NCI-H1048 (cell line): ENCODE measurements around the gene AGBL3.
"Not testable (repeated sequence)": the region's sequence is repeated elsewhere in the genome, so short reads cannot be mapped to it uniquely, and the experiment has no call there.

Source experiments
- DNase-seq: peaks from one replicate; lab custom pipeline; 2025; lab: John Stamatoyannopoulos, UW

AGBL3 gene

DNA sequence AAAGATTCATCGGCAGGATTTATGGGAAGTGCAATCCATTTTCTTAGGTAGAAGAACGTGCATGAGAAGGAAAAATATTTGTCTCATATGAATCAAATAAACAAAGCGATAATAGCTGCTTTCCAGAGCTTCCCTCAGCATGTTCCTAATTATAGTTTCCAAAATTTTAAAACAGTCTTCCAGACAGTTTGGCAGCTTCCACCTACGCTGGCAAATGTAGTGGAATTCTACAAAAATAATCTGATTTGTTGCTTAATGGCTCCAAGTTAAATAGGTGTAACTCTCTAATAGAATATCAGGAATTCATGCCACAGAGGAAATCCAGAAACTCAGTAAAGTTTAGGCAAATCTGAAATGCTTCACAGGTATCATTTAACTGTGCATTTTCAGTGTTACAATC, 23.3 kb upstream of the AGBL3 start:
- no peak for DNase-seq

DNA sequence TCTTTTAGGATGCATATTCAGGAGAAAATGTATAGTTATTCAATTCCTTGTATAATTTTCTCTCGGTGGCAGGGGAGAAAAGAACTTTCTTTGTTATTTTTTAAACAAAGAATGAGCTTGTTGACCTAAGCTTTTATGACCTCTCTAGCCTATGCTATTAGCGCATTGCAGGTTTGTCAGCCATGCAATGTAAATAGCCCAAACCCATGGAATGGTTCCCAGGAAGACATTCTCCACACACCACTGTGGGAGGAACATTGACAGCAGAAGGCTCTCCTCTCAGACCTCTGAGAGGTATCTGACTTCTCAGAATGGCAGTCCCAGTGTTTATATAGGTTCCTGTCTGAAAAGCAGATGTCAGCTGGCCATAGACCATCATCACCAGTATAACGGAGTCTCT, 19.6 kb upstream of the AGBL3 start:
- no peak for DNase-seq

DNA sequence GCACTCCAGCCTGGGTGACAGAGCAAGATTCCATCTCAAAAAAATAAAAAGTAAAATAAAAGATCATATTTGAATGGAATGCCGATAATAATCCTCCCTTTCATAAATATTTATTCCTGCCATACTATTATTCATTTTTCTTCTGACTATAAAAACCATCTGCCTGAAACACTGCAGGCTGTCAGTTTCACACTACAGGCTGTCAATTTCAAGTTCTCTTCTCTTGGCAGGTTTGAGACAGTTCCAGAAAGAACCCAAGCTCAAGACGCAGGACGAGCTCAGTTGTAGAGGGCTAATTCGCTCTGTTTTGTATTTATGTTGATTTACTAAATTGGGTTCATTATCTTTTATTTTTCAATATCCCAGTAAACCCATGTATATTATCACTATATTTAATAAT, 18.2 kb upstream of the AGBL3 start:
- no peak for DNase-seq

DNA sequence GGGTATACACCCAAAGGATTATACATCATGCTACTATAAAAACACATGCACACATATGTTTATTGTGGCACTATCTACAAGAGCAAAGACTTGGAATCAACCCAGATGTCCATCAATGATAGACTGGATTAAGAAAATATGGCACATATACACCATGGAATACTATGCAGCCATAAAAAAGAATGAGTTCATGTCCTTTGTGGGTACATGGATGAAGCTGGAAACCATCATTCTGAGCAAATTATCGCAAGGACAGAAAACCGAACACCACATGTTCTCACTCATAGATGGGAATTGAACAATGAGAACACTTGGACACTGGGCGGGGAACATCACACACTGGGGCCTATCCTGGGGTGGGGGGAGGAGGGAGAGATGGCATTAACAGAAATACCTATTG, 4.7 kb upstream of the AGBL3 start:
- not testable (repeated sequence) for DNase-seq

DNA sequence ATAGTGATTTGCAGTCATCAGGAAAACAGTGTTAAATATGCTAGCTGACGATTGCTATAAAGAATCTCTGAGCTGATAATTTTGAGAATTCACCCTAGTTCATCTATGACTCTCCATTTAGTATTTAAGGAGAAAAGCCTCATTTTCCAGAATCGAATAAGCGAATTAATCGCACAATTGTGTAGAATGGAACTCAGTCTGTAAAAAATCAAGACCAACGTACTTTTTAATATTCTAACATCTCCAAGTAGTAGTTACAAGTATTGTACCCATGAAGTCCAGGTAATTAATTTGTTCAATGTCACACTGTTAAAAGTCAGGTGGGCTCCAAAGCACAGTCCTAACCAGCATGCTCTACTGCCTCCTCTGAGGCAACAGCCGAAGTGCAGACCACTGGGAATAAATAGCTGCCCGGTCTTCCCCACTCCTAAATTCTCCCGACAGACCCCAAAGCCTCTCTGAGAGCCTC, 380 bp upstream of the AGBL3 start:
- DNase-seq = no peak

DNA sequence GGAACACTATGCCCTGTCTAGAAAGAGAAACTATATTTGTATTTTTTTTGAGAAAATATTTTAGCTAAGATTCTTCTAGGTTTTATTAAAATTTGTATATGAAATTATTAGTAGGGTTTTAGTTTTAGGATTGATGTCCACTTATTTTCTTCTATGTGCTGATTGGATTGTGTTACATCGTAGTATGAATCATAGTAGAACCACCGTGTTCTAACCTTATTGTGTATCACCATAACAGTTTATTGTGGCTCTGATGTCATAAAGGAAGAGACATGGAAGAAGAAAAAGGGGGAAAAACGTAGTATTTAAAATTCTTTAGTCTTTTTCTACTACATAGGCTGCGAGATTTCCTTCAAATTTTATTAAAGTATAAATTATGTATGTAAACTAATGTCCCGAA, 1.9 kb downstream of the AGBL3 start:
- DNase-seq = no peak

DNA sequence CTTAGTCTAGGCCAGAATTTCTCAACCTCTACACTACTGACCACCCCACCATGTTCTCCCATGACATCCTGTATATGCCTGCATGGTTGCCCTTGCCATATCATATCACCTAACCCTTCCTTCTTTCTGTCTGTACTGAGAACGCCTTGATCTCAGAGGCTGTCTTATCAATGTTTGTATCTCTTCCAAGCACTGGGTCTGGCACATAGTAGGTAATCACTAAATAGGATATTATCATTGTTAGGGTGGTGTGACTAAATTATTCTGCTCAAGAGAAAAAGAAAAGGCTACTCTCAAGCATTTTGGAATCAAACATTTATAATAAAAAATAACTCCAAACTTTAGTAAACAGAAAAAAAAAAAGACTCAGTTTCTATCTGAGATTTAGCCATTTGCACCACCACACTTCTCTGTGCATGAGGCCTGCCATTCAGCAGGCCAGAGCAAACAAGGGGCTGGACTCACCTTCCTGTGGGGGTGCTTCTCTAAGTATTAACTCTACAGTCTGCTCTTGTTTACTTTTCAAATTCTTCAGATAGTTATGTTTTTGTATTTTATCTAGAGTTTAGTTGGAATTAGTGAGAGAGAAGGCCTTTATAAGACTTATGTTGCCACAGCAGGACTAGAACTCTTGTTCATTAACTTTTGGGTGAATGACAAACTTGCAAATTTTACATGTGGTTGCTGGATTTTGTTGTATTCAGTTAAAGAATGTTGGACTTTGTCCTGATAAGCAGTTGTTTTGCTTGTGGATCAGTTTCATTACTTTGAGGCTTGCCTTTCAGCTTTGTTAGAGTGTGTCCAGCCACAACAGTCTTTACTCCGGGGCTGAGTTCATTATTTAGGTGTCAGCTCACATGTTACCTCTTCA, 5.4 kb downstream of the AGBL3 start:
- no peak for DNase-seq

DNA sequence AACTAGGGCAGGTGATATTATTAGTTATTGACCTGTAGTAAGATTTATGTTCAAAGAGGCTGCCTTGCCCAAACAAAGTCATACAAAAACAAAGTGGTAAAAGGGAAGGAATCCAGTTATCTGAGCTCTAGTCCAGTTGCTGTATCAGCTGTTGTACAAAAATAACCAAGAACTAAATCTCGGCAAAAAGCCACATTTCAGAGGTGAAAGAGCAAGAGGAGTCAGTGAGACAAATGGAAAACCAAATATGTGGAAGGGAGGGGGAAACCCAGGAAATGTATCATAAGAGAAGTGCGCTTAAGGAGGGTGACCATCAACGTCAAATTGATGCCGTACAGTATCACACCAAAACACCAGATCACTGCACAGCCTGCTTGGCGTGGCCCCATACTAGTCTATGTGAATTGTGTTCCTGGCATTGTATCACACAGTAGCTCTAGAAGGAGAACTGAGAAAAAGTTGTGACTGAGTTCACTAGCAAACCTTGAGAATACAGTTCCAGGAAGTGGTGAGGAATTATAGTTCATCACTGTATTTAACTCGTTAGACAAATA, 6.4 kb downstream of the AGBL3 start:
- DNase-seq = no peak

DNA sequence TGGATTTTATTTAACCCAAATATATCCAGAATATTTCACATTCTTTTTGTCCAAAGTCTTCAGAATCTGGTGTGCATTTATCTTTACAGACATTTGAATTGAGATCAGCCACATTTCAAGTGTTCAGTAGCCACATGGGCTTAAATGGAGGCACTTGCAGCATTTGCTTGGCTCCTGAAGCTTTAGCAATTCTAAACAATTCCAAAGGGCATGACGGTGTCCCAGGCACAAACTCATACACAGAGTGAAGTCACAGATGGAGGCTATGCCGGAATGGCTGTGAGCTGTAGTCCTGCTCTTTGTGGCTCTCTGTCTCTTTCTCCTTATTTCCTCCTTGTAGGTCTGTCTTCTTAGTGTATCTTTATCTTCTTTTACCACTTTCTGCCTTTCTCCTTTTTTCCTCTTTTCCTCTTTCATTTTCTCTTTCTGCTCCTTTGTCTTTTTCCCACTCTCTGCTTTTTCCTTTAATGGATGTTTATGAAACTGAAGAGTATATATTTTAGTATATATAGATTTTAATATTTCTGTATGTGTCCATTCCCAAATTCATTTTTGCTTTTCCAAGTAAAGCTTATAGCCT, 7.7 kb downstream of the AGBL3 start:
- DNase-seq = no peak

DNA sequence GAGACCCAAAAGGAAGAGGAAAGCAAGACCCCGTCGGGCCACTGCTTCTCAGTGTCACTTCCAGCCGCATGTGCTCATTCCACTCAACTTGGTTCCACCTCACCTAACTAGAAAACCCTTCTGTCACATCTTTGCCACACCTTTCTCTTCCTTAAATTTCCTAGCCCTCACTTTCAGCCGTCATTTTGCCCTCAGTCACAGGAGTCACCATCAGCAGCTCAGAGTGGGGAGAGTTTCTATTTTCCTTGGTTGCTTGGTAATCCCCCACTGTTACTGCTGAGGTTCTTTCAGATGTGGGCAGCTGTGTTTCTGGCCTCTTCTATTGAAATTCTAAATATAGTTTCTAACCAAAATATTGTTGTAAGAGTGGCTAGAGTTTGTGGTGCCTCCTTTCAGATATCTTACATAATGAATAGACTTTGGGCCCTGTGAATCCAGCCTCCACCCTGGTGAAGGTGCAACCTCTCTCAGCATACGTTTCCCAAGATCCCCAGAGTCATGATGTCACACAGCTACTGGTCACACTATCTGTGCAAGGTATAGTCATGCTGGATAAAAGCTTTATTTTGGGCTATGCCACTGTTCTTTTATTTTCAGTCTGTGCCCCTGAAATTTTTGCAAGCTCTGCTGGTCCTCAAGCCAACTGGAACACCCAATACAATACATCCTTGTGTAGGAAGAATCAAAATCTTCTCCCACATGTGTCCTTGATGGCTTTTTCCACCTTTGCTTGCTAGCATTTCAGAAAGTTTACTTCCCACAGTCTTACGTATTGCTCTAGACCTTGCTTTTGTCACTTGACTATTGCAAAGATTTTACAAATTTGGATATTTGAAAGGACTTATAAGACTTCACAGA, 9.2 kb downstream of the AGBL3 start:
- DNase-seq = no peak

DNA sequence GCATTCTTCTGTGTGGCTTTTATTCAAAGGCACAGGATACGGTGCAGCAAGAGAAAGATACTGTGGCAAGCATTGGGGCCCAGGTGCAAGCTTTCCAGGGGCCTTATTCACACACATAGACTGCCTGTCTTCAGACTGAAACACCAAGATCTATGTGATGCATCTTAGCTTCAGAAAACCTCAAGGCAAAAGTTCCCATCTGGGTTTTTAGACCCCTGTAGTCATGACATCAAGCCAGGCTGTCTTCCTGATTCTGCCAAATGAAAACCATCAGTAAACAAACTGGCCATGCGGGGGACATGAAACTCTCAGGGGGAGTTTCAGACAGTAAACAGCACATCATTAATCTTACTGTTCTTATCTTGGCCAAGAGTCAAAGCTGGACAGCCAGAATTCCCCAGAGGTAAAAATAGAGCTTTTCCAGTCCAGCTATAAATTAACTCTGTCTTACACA, 9.8 kb downstream of the AGBL3 start:
- DNase-seq = no peak

DNA sequence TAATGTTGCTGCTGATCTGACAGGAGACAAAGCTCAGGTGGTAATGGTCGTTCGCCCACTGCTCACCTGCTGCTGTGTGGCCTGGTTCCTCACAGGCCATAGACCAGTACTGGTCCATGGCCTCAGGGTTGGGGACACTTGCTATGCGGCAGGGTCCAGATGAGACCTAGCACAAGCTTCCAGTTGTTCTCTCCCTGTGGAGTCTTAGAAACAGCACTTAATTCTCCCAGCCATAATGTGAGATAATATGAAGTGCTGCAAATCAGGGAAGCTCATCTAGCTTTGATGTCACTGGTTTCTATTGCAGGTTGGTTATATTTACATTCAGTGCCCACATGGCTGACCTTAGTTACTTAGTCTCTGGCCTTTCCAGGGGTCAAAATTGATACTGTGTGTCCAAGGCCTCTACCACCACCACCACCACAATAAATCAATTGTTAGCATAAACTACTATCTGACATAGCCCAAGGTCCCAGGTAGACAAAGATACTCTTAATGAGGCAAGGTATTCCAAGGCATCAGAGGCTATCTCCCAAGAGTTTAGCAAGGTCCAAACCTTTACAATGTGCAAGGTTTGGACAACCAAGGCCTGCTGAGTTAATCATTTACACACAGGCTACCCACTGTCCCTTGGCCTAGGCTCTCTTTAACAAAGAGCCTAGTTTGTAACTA, 11.0 kb downstream of the AGBL3 start:
- DNase-seq = no peak

DNA sequence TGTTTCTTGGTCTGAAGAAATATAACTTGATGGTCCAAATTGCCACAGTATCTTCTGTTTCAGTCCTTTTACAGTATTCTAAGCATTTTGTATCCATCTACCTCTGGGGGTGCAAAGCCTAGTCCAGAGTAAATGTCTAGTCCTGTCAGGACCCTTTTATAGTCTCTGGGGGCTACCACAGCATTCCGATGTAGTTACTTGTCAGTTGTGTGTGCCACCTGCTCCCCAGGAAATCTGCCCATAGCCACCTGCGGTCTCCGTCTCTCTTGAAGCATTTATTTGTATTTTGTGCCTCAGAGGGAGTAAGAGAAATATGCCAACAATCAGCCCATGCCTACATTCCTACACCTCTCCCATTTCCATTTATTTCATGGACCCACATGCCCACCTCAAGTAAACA, 12.8 kb downstream of the AGBL3 start:
- no peak for DNase-seq

DNA sequence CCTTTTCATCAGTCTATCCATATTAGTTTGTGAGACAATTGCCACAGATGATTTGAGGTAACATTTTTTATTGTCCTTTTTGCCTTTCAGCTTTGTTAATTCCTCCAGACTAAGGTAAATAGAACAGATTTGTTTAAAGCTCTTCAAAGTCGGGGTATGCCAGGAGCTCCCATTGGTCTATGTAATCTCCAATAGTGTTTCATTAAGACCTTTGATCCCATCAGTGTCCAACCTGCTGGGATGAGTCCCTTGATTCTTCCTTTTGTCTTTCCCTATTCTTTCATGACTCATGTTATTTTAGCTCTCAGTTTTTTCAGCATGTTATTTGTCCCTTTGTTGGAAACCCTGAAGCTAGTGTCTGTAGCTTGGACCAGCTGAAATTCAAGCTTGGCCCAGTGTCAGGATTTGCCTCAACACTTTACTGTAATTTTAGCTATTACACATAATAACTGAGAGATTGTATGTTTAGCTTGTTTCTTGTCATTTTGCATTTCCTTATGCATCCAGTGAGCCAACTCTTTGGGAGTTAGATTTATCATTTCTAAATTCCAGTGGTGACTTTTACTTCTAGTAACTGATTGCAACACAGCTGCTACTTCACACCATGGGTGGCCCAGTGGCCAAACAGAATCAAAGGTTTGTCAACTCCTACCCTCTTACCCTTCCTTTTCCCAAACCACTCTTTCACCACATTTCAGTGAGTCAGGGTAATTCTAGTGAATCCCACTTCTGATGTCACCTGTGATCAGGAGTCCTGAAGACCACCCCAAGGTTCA, 15.3 kb downstream of the AGBL3 start:
- no peak for DNase-seq

DNA sequence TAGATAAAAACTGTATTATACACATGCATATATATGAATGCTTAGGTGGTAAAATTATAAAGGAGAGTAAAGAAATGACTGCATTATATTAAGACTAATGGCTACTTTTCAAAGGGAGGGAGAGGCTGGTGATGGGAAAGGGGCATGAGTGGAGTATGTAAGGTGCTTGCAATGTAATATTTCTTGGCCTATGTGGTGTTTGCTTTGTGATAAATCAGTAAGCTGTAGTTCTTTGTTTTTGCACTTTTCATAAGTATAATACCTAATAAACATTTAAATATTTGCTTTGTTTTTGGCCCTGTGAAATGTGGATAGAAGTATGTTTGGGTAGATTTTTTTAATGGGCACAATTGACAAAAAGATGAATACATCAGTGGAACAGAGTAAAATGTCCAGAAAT, 25.9 kb downstream of the AGBL3 start:
- DNase-seq = no peak

DNA sequence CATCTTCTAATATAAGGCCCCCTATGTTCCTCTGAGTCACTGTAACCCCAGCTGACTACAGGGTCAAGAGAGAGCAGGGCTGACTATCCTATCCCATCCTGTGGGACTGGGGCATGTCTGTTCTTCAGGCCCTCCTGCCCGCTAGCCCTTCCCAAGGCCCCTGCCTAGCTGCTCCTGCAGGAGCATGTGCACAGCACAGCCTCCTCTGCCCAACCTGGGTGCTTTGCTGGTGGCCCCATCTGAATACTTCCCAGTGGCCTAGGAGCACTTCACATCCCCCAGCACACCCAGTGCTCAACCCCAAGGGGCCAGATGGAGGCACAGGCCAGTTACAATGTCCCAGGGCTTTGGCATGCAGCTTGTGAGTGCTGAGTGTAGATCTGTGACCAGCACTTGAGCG, 37.3 kb downstream of the AGBL3 start:
- DNase-seq = no peak

DNA sequence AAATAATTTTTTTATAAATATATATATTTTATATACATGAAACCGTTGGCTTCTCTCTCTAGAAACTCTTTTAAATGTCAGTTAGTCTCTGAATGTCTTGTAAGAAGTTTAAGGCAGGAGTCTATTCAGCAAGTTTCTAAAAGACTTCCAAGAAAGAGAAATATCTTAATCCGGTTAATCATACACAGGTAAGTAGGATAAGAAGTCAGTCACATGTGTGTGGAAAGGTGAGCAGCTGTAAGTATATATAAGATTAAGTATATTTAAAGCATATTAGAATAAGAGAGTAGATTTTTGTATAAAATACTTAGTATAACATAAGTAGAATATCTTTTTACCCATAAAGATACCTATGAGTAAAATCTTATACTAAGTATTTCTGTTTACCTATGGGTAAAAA, 48.9 kb downstream of the AGBL3 start:
- DNase-seq = no peak

DNA sequence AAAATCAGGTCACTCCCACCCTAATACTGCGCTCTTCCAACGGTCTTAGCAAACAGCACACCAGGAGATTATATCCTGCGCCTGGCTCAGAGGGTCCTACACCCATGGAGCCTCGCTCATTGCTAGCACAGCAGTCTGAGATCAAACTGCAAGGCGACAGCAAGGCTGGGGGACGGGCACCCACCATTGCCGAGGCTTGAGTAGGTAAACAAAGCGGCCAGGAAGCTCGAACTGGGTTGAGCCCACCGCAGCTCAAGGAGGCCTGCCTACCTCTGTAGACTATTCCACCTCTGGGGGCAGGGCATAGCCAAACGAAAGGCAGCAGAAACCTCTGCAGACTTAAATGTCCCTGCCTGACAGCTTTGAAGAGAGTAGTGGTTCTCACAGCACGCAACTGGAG, 80.7 kb downstream of the AGBL3 start:
- DNase-seq = not testable (repeated sequence)

DNA sequence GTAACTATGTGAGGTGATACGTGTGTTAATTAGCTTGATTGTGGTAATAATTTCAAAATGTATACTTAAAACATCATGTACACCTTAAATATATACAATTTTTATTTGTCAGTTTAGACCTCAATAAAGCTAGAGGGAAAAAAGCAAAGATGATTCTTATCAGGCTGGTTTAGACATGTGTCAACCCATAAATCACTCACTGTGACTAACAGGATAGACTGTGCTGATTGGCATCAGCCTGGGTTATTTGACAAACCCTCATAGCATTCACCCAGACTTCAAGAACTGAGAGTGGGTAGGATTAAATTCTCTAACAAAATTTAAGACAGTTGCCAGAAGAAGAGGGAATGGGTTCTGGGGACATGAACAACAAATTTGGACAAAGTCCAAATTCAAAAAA, 87.8 kb downstream of the AGBL3 start:
- DNase-seq = no peak

DNA sequence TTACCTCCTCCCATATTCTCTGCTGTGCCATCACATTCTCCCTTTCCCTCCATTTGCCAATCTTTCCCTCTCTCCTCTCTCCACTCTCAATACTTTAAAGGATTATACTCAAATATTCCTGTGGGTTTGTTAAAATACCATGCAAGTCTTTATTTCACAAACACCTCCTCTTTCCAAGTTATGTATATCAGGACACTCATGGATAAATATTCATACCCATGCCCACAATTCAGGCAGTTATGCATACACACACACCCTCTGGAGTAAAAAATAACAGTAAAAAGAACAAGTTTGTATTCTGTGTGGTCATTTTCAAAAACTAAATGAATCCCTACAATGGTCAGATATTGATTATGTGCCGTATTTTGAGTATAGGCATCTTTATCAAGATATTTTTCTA, 88.2 kb downstream of the AGBL3 start:
- DNase-seq = no peak

DNA sequence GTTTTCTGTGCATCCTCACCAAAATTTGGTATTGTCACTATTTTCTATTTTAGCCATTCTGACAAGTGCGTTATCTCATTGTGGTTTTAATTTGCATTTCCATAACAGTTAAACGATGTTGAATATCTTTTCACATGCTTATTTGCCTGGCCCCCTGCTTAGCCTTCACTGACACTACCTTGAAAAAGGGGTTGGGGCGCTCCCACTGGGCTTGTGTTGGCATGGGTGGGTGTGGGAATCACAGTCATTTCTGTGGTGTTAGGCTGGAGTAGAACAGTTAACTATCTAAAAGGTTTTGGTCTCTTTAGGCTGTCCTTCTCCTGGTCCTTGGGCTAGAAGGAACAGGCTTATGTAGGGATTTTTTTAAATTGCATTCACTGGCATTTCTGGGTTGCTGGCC, 89.4 kb downstream of the AGBL3 start:
- DNase-seq = no peak
